Retina (tissue), 1 donor: ENCODE measurements around the gene TP53AIP1.
"Not testable (repeated sequence)": the region's sequence is repeated elsewhere in the genome, so short reads cannot be mapped to it uniquely, and the experiment has no call there.

Experiments used
- DNase-seq: peaks from one replicate; pipeline ENCODE4 v3.0.0-alpha.2; 2016

Gene TP53AIP1

GRCh38 chr11:128924510-128925249 lies 18.0 kb downstream of the TP53AIP1 start:
- DNase-seq, result peak; percentile 33

- DNase-seq, result no peak
Observed at GRCh38 chr11:128924104-128924503, 18.6 kb downstream of the TP53AIP1 start.

- no peak for DNase-seq
Observed at GRCh38 chr11:128921793-128922192, 20.9 kb downstream of the TP53AIP1 start.

GRCh38 chr11:128920666-128921065 lies 22.0 kb downstream of the TP53AIP1 start:
- peak; percentile 53 for DNase-seq

- DNase-seq, result not testable (repeated sequence)
Observed at GRCh38 chr11:128919635-128920034, 23.0 kb downstream of the TP53AIP1 start.

- no peak for DNase-seq
Observed at GRCh38 chr11:128919216-128919615, 23.5 kb downstream of the TP53AIP1 start.

GRCh38 chr11:128917144-128917724 lies 25.4 kb downstream of the TP53AIP1 start:
- DNase-seq, result no peak

- no peak for DNase-seq
Observed at GRCh38 chr11:128916681-128917080, 26.0 kb downstream of the TP53AIP1 start.

GRCh38 chr11:128916037-128916572 lies 26.6 kb downstream of the TP53AIP1 start:
- no peak for DNase-seq

GRCh38 chr11:128915149-128915521 lies 27.5 kb downstream of the TP53AIP1 start:
- no peak for DNase-seq

GRCh38 chr11:128914216-128915148 lies 28.2 kb downstream of the TP53AIP1 start:
- no peak for DNase-seq

GRCh38 chr11:128913806-128914205 lies 28.9 kb downstream of the TP53AIP1 start:
- no peak for DNase-seq

GRCh38 chr11:128911701-128912100 lies 31.0 kb downstream of the TP53AIP1 start:
- no peak for DNase-seq

GRCh38 chr11:128911239-128911638 lies 31.4 kb downstream of the TP53AIP1 start:
- DNase-seq, result no peak

- no peak for DNase-seq
Observed at GRCh38 chr11:128910576-128910975, 32.1 kb downstream of the TP53AIP1 start.

- no peak for DNase-seq
Observed at GRCh38 chr11:128909438-128910125, 33.1 kb downstream of the TP53AIP1 start.

- no peak for DNase-seq
Observed at GRCh38 chr11:128908391-128909246, 34.1 kb downstream of the TP53AIP1 start.

- no peak for DNase-seq
Observed at GRCh38 chr11:128907585-128907984, 35.1 kb downstream of the TP53AIP1 start.

- no peak for DNase-seq
Observed at GRCh38 chr11:128906185-128907050, 36.3 kb downstream of the TP53AIP1 start.

- DNase-seq, result peak; percentile 64
Observed at GRCh38 chr11:128905345-128906184, 37.1 kb downstream of the TP53AIP1 start.
